Testis (tissue), 2 donors: ENCODE results near the gene HECA.

Source experiments
- CTCF ChIP-seq, 3 experiments: fragments of 450-650 bp in 2 of 3; fragments of 200-600 bp in 1 of 3; sonication (generic) in 1 of 3; IDR thresholded peaks; one replicate each; pipeline ENCODE4 v1.5.1; 2016 to 2019; ENCODE audit warnings: antibody characterized with exemption in 3 of 3, mild to moderate bottlenecking in 2 of 3, moderate library complexity in 1 of 3
- POLR2A ChIP-seq: fragments of 450-650 bp; IDR thresholded peaks from one replicate; pipeline ENCODE4 v1.6.1; 2017; ENCODE audit warnings: antibody characterized with exemption, mild to moderate bottlenecking, moderate library complexity

- TF ChIP-seq CTCF (IDR thresholded peaks at IDR 0.05): no peak
- no peak for TF ChIP-seq POLR2A
Measured at GRCh38 chr6:139186242-139186641, 51.4 kb downstream of the HECA start.
